ENCODE data around the gene SEMA3D. TPM values are rescaled to one million over a fixed set of nuclear protein-coding genes. Genes with fewer than 3 reads are reported as not detected.

SEMA3D gene
- total RNA-seq, 2 donors from 2014 or later: 0.24 TPM; not detected in 1

GRCh38 chr7:85023916-85024315 lies 162.9 kb downstream of the SEMA3D start:
- Mint-ChIP-seq H3K36me3 (ENCODE audit: insufficient read depth in 2 of 2) (no peaks in the 10 kb centered on the region), H3K27me3 (ENCODE audit: low read depth) (no peaks in the 10 kb centered on the region), H3K4me1 (ENCODE audit: low read depth) (no peaks in the 10 kb centered on the region), H3K4me3 (no peak overlapping the region), H3K9me3 (no peaks in the 10 kb centered on the region), H3K27ac (no peak overlapping the region)
- no peak for DNase-seq
- no peak for ATAC-seq (replicated peaks in 1 of 2)

GRCh38 chr7:85023066-85023712 lies 163.7 kb downstream of the SEMA3D start:
- peak; percentile 13 for DNase-seq
- Mint-ChIP-seq H3K27me3 (ENCODE audit: low read depth) (no peaks in the 10 kb centered on the region), H3K27ac (no peak overlapping the region), H3K9me3 (no peaks in the 10 kb centered on the region), H3K36me3 (ENCODE audit: insufficient read depth in 2 of 2) (no peaks in the 10 kb centered on the region), H3K4me1 (ENCODE audit: low read depth) (no peaks in the 10 kb centered on the region), H3K4me3 (no peak overlapping the region)
- no peak for ATAC-seq (replicated peaks in 1 of 2)

- H3K9me3 Mint-ChIP-seq: no peaks in the 10 kb centered on the region
- peaks cover under 1% of the 10 kb centered on the region for H3K27me3 Mint-ChIP-seq (ENCODE audit: low read depth)
- ATAC-seq (replicated peaks in 1 of 2) (no peak), DNase-seq (no peak)
- H3K4me1 Mint-ChIP-seq (ENCODE audit: low read depth): no peaks in the 10 kb centered on the region
- H3K36me3 Mint-ChIP-seq (ENCODE audit: insufficient read depth in 2 of 2): no peaks in the 10 kb centered on the region
- no peak overlapping the region for H3K4me3 Mint-ChIP-seq
- no peak overlapping the region for H3K27ac Mint-ChIP-seq
These were observed 164.7 kb downstream of the SEMA3D start for GRCh38 chr7:85022064-85022697.

GRCh38 chr7:85021101-85021704 lies 165.7 kb downstream of the SEMA3D start:
- Mint-ChIP-seq H3K9me3 (no peaks in the 10 kb centered on the region), H3K27me3 (ENCODE audit: low read depth) (peaks cover 10% of the 10 kb centered on the region)

GRCh38 chr7:85019778-85020177 lies 167.1 kb downstream of the SEMA3D start:
- DNase-seq (no peak), ATAC-seq (replicated peaks in 1 of 2) (no peak)
- Mint-ChIP-seq H3K27me3 (ENCODE audit: low read depth) (peaks cover 11% of the 10 kb centered on the region), H3K4me1 (ENCODE audit: low read depth) (no peaks in the 10 kb centered on the region), H3K36me3 (ENCODE audit: insufficient read depth in 2 of 2) (no peaks in the 10 kb centered on the region), H3K9me3 (no peaks in the 10 kb centered on the region), H3K27ac (no peak overlapping the region), H3K4me3 (no peak overlapping the region)

More at GRCh38 chr7:85021101-85021704, 165.7 kb downstream of the SEMA3D start:
- Mint-ChIP-seq H3K36me3 (ENCODE audit: insufficient read depth in 2 of 2) (no peaks in the 10 kb centered on the region), H3K4me3 (no peak overlapping the region), H3K4me1 (ENCODE audit: low read depth) (no peaks in the 10 kb centered on the region), H3K27ac (no peak overlapping the region)
- DNase-seq: no peak
- ATAC-seq (replicated peaks in 1 of 2): no peak

GRCh38 chr7:85019176-85019575 lies 167.7 kb downstream of the SEMA3D start:
- H3K4me3 Mint-ChIP-seq: no peak overlapping the region
- H3K27ac Mint-ChIP-seq: no peak overlapping the region
- no peaks in the 10 kb centered on the region for H3K9me3 Mint-ChIP-seq

GRCh38 chr7:85018498-85018897 lies 168.4 kb downstream of the SEMA3D start:
- no peak for DNase-seq
- Mint-ChIP-seq H3K9me3 (no peaks in the 10 kb centered on the region), H3K27ac (no peak overlapping the region), H3K4me3 (no peak overlapping the region), H3K27me3 (ENCODE audit: low read depth) (peaks cover 11% of the 10 kb centered on the region), H3K4me1 (ENCODE audit: low read depth) (no peaks in the 10 kb centered on the region), H3K36me3 (ENCODE audit: insufficient read depth in 2 of 2) (no peaks in the 10 kb centered on the region)
- ATAC-seq (replicated peaks in 1 of 2): no peak

More at GRCh38 chr7:85019176-85019575, 167.7 kb downstream of the SEMA3D start:
- ATAC-seq (replicated peaks in 1 of 2) (no peak), DNase-seq (no peak)
- Mint-ChIP-seq H3K4me1 (ENCODE audit: low read depth) (no peaks in the 10 kb centered on the region), H3K27me3 (ENCODE audit: low read depth) (peaks cover 11% of the 10 kb centered on the region), H3K36me3 (ENCODE audit: insufficient read depth in 2 of 2) (no peaks in the 10 kb centered on the region)

- H3K4me1 Mint-ChIP-seq (ENCODE audit: low read depth): no peaks in the 10 kb centered on the region
- ATAC-seq (replicated peaks in 1 of 2) (no peak), DNase-seq (no peak)
- no peaks in the 10 kb centered on the region for H3K9me3 Mint-ChIP-seq
- H3K27me3 Mint-ChIP-seq (ENCODE audit: low read depth): peaks cover 11% of the 10 kb centered on the region
- H3K27ac Mint-ChIP-seq: no peak overlapping the region
- H3K36me3 Mint-ChIP-seq (ENCODE audit: insufficient read depth in 2 of 2): no peaks in the 10 kb centered on the region
- H3K4me3 Mint-ChIP-seq: no peak overlapping the region
These were observed 170.6 kb downstream of the SEMA3D start for GRCh38 chr7:85016286-85016685.

GRCh38 chr7:85014936-85015660 lies 171.8 kb downstream of the SEMA3D start:
- peaks cover 11% of the 10 kb centered on the region for H3K27me3 Mint-ChIP-seq (ENCODE audit: low read depth)
- DNase-seq (no peak), ATAC-seq (replicated peaks in 1 of 2) (no peak)
- no peaks in the 10 kb centered on the region for H3K9me3 Mint-ChIP-seq
- H3K4me3 Mint-ChIP-seq: no peak overlapping the region
- no peaks in the 10 kb centered on the region for H3K36me3 Mint-ChIP-seq (ENCODE audit: insufficient read depth in 2 of 2)
- no peak overlapping the region for H3K27ac Mint-ChIP-seq
- no peaks in the 10 kb centered on the region for H3K4me1 Mint-ChIP-seq (ENCODE audit: low read depth)

- H3K4me1 Mint-ChIP-seq (ENCODE audit: low read depth): no peaks in the 10 kb centered on the region
- no peak for ATAC-seq (replicated peaks in 1 of 2)
- no peak overlapping the region for H3K27ac Mint-ChIP-seq
- no peaks in the 10 kb centered on the region for H3K36me3 Mint-ChIP-seq (ENCODE audit: insufficient read depth in 2 of 2)
- no peaks in the 10 kb centered on the region for H3K9me3 Mint-ChIP-seq
- DNase-seq: no peak
- no peak overlapping the region for H3K4me3 Mint-ChIP-seq
- no peaks in the 10 kb centered on the region for H3K27me3 Mint-ChIP-seq (ENCODE audit: low read depth)
These were observed 175.7 kb downstream of the SEMA3D start for GRCh38 chr7:85011127-85011526.

- no peak for DNase-seq
- H3K36me3 Mint-ChIP-seq (ENCODE audit: insufficient read depth in 2 of 2): no peaks in the 10 kb centered on the region
- no peaks in the 10 kb centered on the region for H3K27me3 Mint-ChIP-seq (ENCODE audit: low read depth)
These were observed 176.6 kb downstream of the SEMA3D start for GRCh38 chr7:85010306-85010705.

GRCh38 chr7:85006754-85007153 lies 180.1 kb downstream of the SEMA3D start:
- H3K9me3 Mint-ChIP-seq: peaks cover 0 to 2% of the 10 kb centered on the region in 2 donors
- no peaks in the 10 kb centered on the region for H3K27me3 Mint-ChIP-seq (ENCODE audit: low read depth)
- no peak for DNase-seq
- no peaks in the 10 kb centered on the region for H3K4me1 Mint-ChIP-seq (ENCODE audit: low read depth)
- no peak overlapping the region for H3K4me3 Mint-ChIP-seq
- no peak overlapping the region for H3K27ac Mint-ChIP-seq
- ATAC-seq (replicated peaks in 1 of 2): no peak
- no peaks in the 10 kb centered on the region for H3K36me3 Mint-ChIP-seq (ENCODE audit: insufficient read depth in 2 of 2)

More at GRCh38 chr7:85010306-85010705, 176.6 kb downstream of the SEMA3D start:
- no peaks in the 10 kb centered on the region for H3K4me1 Mint-ChIP-seq (ENCODE audit: low read depth)
- no peak overlapping the region for H3K27ac Mint-ChIP-seq
- no peak for ATAC-seq (replicated peaks in 1 of 2)
- no peaks in the 10 kb centered on the region for H3K9me3 Mint-ChIP-seq
- H3K4me3 Mint-ChIP-seq: no peak overlapping the region

GRCh38 chr7:85004402-85004801 lies 182.5 kb downstream of the SEMA3D start:
- H3K4me1 Mint-ChIP-seq (ENCODE audit: low read depth): no peaks in the 10 kb centered on the region
- H3K27ac Mint-ChIP-seq: no peak overlapping the region
- H3K27me3 Mint-ChIP-seq (ENCODE audit: low read depth): no peaks in the 10 kb centered on the region
- peaks cover 0 to 2% of the 10 kb centered on the region in 2 donors for H3K9me3 Mint-ChIP-seq
- ATAC-seq (replicated peaks in 1 of 2) (no peak), DNase-seq (no peak)
- H3K36me3 Mint-ChIP-seq (ENCODE audit: insufficient read depth in 2 of 2): no peaks in the 10 kb centered on the region
- H3K4me3 Mint-ChIP-seq: no peak overlapping the region

All from activated T-cell treated with anti-CD3 and anti-CD28 coated beads, Interleukin-2, amount 50 U/mL, for 72 hours (primary cell).